ENCODE results near the gene GRIK4.

Gene GRIK4

GRCh38 chr11:120814531-120815318 lies 303.2 kb downstream of the GRIK4 start:
- no peak for DNase-seq (ENCODE audit: low spot score)

- DNase-seq (ENCODE audit: low spot score): no peak
Measured at GRCh38 chr11:120815319-120816100, 304.0 kb downstream of the GRIK4 start.

- DNase-seq (ENCODE audit: low spot score): no peak
Measured at GRCh38 chr11:120816176-120816575, 304.6 kb downstream of the GRIK4 start.

GRCh38 chr11:120816711-120817110 lies 305.2 kb downstream of the GRIK4 start:
- no peak for DNase-seq (ENCODE audit: low spot score)

- no peak for DNase-seq (ENCODE audit: low spot score)
Measured at GRCh38 chr11:120817158-120817557, 305.6 kb downstream of the GRIK4 start.

GRCh38 chr11:120818097-120818496 lies 306.5 kb downstream of the GRIK4 start:
- DNase-seq (ENCODE audit: low spot score): no peak

- no peak for DNase-seq (ENCODE audit: low spot score)
Measured at GRCh38 chr11:120819003-120819402, 307.5 kb downstream of the GRIK4 start.

- DNase-seq (ENCODE audit: low spot score): no peak
Measured at GRCh38 chr11:120819437-120820365, 308.2 kb downstream of the GRIK4 start.

- no peak for DNase-seq (ENCODE audit: low spot score)
Measured at GRCh38 chr11:120823159-120823558, 311.6 kb downstream of the GRIK4 start.

GRCh38 chr11:120824242-120824641 lies 312.7 kb downstream of the GRIK4 start:
- no peak for DNase-seq (ENCODE audit: low spot score)

GRCh38 chr11:120827198-120827597 lies 315.6 kb downstream of the GRIK4 start:
- DNase-seq (ENCODE audit: low spot score): no peak

GRCh38 chr11:120827820-120828219 lies 316.3 kb downstream of the GRIK4 start:
- no peak for DNase-seq (ENCODE audit: low spot score)

GRCh38 chr11:120828847-120829246 lies 317.3 kb downstream of the GRIK4 start:
- DNase-seq (ENCODE audit: low spot score): no peak

GRCh38 chr11:120830085-120830620 lies 318.6 kb downstream of the GRIK4 start:
- DNase-seq (ENCODE audit: low spot score): no peak

- DNase-seq (ENCODE audit: low spot score): no peak
Measured at GRCh38 chr11:120832481-120833238, 321.1 kb downstream of the GRIK4 start.

GRCh38 chr11:120834686-120835210 lies 323.2 kb downstream of the GRIK4 start:
- no peak for DNase-seq (ENCODE audit: low spot score)

GRCh38 chr11:120835601-120836228 lies 324.2 kb downstream of the GRIK4 start:
- DNase-seq (ENCODE audit: low spot score): no peak

GRCh38 chr11:120837696-120838095 lies 326.1 kb downstream of the GRIK4 start:
- no peak for DNase-seq (ENCODE audit: low spot score)

GRCh38 chr11:120839201-120839600 lies 327.7 kb downstream of the GRIK4 start:
- no peak for DNase-seq (ENCODE audit: low spot score)

- no peak for DNase-seq (ENCODE audit: low spot score)
Measured at GRCh38 chr11:120839846-120840402, 328.4 kb downstream of the GRIK4 start.
